ENCODE measurements around the gene ST6GALNAC2.
A peak's percentile ranks its signal among the peaks of the same experiment; 100 is the strongest.
"Not testable (repeated sequence)": the region's sequence is repeated elsewhere in the genome, so short reads cannot be mapped to it uniquely, and the experiment has no call there.

The ST6GALNAC2 gene

DNA sequence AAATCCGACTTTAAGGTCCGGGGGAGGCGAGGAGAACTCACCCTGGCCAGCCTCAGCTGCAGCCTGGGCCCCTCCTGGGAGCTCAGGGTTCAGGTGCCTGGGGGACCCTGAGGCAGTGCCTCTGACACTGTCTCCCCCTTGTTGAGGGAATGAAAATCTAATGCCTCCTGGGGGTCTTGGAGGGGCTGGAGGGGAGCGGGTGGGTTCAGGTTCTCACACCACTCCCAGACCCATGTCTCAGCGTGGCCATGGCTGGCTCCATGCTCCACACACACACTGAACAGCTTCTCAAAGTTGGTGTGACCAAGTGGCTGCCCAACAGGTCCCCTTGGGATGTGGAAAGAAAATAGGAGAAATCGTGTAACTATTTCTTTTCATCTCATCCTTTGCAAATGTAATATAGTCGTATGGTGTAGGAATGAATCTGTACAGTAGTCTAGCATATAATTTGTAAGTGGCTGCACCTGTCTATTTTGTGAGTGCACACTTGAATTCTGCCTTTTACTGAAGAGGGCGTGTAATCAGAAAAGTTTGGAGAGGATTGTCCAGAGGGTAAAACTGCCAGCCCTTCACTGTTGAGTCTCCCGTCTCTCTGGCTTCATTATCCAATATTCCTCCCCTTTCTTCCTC, 46.6 kb downstream of the ST6GALNAC2 start:
- no peak for DNase-seq (ENCODE audit: low read depth)

DNA sequence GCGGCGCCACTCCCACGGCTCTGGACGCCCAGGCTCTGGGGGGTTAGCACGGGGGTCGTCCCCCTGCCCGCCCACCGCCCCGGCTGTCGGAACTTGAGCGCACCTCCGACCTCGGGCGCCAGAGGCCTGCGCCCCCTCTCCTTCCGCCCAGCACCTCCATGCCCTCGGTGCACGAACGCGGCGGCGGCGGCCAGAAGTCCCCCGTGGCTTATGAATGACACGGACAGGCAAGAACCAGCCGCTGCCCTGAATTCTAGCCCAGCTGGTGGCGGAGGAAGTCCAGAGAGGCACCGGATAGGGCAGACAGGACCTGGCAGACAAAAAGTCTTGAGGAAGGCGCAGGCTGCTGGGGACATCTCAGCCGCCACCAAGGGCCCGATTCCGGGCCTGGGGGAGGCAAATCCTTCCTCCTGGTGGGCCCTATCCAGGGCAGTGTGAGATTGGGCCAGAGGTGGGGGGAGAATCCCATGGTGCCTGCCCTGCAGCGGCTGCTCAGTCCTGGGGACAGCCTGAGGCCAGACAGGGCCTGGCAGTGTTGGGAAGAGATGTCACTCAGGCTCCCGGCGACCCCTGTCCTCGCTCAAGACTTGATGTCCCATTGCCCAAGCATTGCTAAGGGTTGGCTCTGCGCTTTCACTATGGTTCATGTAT, 47.3 kb downstream of the ST6GALNAC2 start:
- DNase-seq (ENCODE audit: low read depth): no peak

DNA sequence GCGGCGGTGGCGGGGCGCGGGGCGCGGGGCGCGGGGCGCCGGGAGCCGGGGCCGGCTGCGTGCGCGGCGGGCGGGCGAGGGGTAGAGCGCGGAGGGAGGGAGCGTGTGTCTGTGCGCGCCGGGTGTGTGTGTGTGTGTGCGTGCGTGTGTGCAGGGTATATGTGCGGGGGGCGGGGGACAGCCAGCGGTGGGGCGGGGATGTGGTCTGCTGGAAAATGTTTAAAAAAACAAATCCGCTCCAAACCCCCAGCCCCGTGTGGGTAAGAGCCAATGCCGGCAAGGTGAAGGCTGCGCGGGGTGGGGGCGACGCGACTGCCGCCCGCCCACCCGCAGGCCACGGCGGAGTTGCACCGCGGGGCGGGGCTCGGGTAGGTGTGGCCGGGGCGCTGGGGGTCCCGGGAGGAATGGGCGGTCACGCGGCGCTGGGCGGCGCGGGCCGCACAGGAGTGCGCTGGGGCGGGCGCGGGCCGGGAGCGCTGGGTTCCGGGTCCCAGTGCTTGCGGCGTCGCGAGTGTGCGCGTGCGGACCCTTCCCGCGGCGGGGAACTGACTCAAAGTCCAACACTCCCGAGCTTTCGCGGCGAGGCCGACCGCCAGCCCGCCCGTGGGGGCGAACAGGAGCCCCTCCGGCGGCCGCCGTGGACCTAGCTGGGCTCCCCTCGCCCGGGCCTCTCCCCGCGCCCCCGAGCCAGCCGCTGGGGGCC, 47.9 kb downstream of the ST6GALNAC2 start, which contains the start of gene CYGB:
TSS of gene CYGB (minus strand) at position 132 of the 703 bp plus-strand sequence. CDS start 167 bp downstream, outside the sequence.
- no peak for DNase-seq (ENCODE audit: low read depth)

DNA sequence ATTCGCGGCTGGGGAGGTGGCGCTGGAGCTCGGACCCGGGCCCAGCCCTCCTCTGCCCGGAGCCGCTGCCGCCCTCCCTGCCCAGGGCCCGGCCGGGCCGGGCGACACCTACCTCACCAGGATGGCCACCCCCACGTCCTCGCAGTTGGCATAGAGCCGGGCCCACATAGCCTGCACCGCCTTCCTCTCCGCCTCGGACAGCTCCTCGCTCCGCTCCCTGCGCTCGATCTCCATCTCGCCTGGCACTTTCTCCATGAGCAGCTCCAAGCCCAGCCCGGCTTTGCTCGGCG, 48.4 kb downstream of the ST6GALNAC2 start:
- DNase-seq (ENCODE audit: low read depth): no peak

DNA sequence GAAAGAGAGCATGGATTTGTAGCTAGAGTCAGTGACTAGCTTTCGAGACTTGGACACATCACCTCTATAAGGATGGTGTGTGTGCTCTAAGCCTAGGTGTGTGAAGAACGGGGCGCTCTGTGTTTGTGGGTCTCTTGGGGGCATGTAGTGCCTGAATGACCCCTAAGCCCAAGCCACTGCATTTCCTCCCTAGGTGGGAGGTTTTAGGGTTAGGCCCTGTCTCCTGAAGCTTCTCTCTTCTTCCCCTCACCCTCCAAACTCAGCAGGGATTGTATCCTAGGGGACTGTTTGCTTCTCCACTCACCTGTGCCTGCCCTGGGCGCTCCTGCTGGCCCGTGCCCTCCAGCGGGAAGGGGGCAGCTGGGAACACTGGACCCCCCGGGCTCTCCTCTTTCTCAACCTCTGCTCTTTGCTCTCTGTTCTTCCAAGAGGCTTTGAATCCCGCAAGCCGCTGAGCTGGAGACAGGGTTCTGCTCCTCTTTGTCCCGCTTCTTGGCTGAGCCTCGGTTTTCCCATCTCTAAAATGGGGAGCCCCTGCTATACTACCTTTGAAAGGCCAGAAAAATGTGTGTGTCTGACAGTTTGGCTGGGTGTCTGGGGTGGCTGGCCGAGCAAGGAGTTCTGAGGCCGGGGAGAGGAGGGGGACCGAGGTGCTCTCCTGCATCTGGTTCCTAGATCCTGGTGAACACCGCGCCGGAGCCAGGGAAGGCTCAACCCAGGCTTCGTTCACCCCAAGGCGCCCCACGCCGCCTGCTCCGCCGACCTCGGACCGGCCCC, 49.0 kb downstream of the ST6GALNAC2 start:
- no peak for DNase-seq (ENCODE audit: low read depth)

DNA sequence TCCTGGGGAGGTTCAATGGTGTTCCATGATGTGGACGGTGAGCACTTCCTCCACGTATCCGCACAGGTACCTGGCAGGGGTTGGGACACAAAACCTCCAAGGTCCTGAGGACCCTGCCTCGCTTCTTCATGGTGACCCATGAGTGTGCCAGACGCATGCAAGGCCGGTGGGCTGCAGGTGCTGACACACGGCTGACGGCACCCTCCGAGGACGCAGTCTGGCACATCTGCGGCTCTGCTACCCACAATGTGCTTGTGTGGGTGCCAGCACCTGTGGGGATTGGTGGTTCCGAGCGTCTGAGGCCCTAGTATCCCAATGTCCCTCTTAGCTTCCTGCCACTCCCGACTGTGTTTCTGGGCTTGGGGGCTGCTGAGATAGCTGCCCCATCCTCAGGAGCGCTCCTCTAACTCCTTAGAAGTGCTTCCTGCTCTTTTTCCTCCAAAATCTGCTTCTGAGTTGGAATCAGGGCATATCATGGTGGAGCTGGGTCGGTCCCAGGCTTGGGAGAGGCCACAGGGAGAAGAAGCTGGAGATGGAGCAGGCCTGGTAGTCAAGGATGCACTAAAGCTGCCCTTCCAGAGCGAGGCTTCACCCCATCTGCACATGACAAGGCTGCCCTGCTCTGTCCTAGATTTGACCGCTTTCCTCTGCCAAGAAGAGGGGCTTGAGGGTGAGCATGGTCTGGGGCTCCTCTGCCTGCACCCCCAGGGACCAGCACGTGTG, 49.7 kb downstream of the ST6GALNAC2 start:
- no peak for DNase-seq (ENCODE audit: low read depth)

DNA sequence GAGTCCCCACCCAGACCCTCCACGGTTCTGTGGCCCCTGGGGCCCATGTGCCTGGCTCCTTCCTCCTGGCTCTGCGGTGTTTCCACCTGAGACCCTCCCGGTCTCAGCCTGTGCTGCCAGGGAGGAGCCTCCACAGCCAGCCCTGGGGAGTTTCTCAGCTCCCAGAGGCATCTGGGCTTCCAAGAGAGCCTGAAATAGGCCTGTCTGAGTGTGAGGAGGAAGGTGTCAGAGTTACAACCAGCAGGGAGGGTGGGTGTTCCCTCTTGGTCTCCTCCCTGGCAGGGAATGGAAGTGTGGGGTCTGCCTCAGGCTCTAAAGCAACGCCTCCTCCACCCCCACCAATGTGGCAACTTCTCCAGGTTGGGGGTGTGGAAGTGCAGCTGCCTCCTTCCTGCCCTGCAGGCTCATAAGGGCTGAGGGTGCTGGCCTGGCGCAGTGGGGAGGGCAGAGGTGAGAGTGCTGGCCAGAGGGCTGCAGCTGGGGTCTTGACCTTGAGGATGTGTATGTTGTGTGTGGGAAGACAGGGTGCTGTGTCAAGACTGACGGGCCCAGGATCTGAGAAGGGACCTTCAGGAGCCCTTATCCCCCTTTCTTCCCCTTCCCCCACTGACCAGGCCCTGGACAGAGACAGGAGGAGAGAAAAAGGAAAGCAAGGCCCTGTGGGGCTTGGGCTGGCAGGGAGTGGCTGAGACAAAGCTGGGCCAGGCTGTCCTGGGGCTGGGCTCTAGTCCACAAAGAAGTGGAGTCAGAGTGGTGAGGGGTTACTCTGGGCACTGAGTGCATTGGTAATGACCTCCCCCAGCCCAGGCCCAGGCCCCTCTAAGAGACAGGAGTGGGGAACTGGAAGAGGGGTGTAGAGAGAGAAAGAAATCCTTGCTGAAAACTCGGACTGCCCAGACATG, 50.6 kb downstream of the ST6GALNAC2 start:
- DNase-seq (ENCODE audit: low read depth): no peak

DNA sequence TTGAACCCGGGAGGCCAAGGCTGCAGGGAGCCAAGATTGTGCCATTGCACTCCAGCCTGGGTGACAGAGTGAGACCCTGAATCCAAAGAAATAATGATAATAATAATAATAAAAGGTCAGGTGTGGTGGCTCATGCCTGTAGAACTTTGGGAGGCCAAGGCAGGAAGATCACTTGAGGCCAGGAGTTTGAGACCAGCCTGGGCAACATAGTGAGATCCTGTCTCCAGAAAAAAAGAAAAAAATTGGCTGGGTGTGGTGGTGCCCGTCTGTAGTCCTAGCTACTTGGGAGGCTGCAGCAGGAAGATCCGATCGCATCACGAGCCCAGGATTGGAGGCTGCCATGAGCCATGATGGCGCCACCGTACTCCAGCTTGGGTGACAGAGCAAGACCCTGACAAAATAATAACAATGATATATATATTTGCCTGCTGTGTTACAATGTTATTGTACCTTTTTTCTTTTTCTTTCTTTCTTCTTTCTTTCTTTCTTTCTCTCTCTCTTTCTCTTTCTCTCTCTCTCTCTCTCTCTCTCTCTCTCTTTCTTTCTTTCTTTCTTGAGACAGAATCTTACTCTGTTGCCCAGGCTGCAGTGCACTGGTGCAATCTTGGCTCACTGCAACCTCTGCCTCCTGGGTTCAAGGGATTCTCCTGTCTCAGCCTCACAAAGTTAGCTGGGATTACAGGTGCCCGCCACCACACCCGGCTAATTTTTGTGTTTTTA, 51.9 kb downstream of the ST6GALNAC2 start:
- not testable (repeated sequence) for DNase-seq (ENCODE audit: low read depth)

DNA sequence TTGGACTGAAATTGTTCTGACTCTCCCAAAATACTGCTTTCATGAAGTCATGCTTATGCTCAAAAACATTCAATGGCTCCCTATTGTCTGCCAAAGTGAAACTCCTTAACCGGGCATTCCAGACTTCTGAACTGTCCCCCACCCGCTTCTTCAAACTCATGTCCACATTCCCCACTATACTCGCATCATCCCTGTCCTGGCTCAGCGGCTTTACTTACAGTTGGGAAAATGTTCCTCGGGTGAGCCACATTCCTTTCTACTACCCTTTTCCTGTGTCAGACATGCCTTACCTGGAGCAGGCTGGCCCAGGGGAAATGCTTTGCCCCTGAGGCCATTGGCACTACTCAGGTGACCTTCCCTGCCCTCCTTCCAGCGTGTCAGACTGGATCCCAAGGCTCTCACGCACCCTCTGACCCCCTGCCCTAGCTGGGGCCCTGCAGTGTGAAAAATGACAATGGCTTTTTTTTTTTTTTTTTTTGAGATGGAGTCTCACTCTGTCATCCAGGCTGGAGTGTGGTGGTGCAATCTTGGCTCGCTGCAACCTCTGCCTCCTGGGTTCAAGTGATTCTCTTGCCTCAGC, 53.5 kb downstream of the ST6GALNAC2 start:
- no peak for DNase-seq (ENCODE audit: low read depth)

DNA sequence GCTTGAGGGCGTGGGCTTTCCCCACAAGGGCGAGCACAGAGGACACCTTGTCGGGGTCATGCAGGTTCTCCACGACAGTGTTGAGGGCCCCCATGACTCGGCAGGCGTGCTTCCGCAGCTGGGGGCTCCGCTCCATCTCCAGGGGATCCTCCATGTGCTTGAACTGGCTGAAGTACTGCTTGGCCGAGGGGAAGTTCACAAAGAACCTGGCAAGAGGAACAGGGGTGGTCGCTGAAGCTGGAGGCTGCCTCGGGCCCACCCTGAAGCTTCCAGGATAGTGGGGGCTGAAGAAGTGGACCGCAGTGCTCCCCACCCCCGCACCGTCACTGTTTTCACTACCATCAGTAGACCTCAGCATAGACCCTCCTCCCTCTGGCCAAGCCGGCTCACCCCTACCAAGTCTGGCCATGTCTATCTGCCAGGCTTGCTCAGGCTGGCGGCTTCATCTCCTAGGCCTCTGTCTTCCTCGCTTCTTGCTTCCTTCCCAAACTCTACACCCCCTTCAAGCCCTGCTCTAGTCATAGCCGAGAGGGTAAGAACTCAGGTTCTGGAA, 54.1 kb downstream of the ST6GALNAC2 start:
- DNase-seq (ENCODE audit: low read depth): no peak

DNA sequence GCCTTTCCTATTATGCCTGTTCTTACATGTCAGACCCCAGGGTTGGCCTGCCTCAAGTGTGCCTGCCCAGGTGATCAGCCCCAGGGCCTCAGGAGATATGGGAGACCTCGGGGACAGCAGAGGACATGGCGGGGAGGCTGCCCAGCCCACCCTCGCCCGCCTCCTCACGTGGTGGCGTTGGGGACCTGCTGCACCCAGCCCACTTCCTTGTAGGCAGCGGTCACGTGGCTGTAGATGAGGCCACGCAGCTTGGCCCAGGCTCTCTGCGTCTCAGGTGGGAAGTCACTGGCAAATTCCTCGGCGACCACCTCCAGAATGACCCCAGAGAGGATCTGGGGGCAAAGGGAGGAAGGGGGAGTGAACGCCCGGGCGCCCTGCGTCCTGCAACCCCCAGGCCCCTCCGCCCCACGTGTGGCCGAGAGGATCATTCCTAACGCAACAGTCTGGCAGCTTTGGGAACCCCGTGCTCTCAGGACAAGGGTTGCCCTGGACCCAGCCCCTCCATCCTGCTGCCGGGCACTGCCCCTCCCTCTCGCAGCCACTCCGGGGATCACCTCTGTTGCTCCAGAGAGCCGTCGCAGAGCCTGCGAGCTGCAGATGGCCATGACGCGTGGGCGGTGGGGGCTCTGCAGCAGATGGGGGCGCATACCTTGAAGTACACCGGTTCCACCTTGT, 54.7 kb downstream of the ST6GALNAC2 start:
- no peak for DNase-seq (ENCODE audit: low read depth)

DNA sequence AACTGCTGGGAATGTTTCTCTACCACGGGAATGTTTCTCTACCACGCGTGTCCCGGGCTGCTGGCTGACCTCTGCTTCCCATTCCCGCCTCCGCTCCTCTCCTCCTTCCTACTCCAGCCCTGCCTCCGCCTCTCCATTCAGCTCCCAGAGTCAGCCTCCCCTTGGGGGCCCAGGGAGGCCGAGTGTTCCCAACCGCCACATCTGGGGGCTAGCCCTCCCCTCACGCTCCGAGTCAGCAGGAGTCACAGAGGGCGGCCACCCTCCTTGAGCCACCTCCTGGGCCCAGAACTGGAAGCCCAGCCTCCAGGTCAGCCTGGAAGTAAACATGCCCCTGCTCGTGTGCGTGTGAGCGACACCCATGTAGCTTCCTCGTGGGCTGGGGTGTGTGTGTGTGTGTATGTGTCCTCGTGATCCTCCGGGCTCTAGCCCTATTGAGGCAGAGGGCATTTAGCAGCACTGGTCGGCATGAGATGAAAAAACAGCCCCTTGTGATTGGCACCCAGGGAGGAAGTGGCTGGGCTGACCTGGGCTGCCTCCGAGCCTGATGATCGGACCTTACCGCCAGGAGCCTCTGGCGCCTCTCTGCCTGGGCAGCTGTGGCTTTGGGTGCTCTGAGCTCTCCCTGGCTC, 55.5 kb downstream of the ST6GALNAC2 start:
- DNase-seq (ENCODE audit: low read depth): no peak

DNA sequence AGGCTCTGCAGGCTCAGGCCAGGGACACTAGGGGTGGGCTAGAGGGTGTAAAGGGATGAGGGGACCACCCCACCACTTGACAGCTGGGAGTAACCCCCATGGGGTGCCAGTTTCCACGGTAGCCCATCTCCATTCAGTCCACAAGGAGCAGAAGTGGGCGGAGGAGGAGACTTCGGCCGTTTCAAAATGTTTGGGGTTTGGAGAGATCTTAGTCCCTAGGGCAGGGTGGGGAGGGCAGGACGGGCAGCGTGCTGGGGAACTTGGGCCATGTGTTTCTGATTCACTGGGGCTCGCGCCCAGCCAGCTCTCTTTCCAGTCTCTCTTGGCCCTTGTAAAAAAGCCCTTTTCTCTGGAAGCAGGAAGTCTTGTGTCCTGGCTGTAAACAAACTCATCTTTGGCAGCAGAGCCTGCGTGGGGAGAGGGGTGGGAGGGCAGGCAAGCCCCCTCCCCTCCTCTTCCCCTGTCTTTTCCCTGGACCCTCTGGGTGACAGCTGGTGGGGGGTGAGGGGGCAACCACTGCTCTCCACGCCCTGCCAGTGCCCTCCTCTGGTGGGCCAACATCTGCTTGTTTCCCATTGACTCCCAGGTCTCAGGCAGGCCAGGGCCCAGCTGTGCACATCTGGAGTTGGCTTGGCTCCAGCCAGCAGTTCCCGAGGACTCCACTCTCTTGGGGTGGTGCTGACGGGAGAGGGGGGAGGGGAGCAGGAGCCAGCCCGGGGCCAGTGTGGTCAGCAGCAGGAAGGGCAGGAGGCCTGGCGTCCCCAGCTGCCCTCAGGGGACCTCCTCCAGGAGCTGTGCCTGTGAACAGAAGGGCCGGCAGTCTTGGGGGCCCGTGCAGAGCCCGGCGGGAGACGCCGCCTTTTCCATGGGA, 56.2 kb downstream of the ST6GALNAC2 start:
- no peak for DNase-seq (ENCODE audit: low read depth)

DNA sequence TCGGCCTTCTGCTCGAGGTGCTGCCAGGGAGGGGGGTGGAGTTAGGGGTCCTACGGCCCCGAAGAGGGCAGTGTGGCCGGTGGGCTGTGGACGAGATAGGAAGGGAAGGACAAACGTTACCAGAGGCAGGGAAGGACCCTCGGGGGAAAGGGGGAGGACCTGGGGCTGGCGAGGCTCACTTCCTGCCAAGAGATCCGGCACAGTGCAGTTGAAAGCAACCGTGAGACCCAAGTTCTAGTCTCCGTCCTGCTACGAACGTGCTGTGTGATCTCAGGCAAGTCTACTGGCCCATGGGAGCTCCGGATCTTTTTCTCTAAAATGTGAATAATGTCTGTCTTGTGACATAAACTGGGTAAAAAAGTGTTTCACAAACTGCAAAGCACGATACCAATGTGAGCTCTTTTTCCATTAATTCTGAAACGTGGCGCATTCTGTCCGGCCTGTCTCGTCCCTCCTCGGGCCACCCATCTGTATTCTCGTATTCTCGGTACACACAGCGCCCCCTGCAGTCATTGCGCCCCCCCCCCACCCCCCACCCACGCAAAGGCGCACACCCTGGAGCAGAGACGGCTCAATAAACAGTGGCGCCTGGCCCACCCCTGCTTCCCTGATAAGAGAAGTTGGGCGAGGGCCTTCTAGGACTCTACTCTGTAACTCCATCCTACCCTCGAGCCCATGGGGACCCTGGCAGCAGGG, 57.0 kb downstream of the ST6GALNAC2 start:
- DNase-seq (ENCODE audit: low read depth): no peak

DNA sequence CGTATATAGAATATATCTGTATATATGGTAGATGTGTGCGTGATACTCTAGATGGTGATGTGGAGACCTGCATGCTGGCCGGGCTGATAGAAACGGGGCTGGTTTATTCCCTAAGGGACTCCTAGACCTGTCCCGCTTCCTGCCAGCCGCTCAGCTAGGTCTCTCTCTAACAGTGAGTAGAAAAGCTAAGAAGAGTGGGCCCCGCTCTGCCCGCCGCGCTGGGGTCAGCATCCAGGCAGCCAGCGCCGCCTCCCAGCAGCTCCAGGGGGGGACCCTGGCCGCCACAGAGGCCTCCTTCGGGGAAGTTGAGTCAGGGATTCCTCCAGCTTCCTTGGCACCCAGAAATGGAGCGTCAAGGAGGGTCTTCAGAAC, 57.5 kb downstream of the ST6GALNAC2 start:
- no peak for DNase-seq (ENCODE audit: low read depth)

DNA sequence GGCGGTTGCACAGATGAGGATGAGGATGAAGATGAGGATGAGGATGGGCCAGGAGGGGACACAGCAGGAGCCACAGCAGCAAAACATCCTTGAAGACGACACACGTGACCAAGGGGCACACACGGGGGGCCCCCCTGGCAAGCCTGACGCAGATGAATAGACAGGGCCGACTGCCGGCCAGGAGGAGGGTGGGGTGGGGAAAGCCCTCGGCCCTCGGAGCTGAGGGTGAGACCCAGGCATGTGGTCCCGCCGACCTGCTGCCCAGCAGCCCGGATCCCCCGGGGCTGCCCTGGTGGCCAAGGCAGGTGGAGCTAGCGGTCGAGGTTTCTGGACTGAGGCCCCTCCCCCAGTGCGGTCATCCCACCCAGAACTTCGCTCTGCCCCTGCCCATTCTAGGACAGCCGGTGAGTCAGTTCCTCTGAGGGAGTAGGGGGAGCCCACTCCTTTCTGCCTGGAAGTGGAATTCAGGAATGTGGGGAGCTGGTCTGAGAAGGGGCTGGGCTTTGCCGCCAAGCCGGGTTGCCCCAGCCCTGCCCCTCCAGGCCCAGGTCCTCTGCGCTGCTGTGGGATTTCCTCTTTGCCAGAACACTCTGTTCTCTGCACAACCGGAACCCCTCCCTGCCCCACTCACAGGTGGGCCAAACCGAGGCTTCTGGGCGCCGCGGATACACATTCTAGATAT, 58.1 kb downstream of the ST6GALNAC2 start:
- peak; percentile 14 for DNase-seq (ENCODE audit: low read depth)

Measured in T-helper 22 cell (primary cell).